ENCODE results near the gene NFATC3.

- TF ChIP-seq CREB1 (IDR thresholded peaks at IDR 0.05; ENCODE audit: low read depth) (no peak), REST (IDR thresholded peaks at IDR 0.05; ENCODE audit: low read depth) (no peak), TAF1 (IDR thresholded peaks at IDR 0.05; ENCODE audit: low read depth) (no peak), TCF12 (IDR thresholded peaks at IDR 0.05; ENCODE audit: low read depth) (no peak), TEAD4 (IDR thresholded peaks at IDR 0.05) (no peak), EP300 (IDR thresholded peaks at IDR 0.05; ENCODE audit: borderline replicate concordance) (no peak), FOXM1 (IDR thresholded peaks at IDR 0.05; ENCODE audit: borderline replicate concordance, low read depth) (no peak), ZBTB7A (IDR thresholded peaks at IDR 0.05; ENCODE audit: low read depth) (no peak), EGR1 (IDR thresholded peaks at IDR 0.05) (no peak), RAD21 (IDR thresholded peaks at IDR 0.05; ENCODE audit: low read depth) (no peak), CEBPB (IDR thresholded peaks at IDR 0.05) (no peak), YY1 (IDR thresholded peaks at IDR 0.05; ENCODE audit: low read depth) (no peak)
- TF ChIP-seq, protein P1, sequence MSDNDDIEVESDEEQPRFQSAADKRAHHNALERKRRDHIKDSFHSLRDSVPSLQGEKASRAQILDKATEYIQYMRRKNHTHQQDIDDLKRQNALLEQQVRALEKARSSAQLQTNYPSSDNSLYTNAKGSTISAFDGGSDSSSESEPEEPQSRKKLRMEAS (IDR thresholded peaks at IDR 0.05), result no peak
These were observed 174.0 kb downstream of the NFATC3 start for GRCh38 chr16:68259007-68259825.
